ENCODE measurements around the gene IFT88. TPM values are rescaled to one million over a fixed set of nuclear protein-coding genes. Genes with fewer than 3 reads are reported as not detected.
"Not testable (repeated sequence)": the region's sequence is repeated elsewhere in the genome, so short reads cannot be mapped to it uniquely, and the experiment has no call there.

The IFT88 gene
- total and polyA plus RNA-seq, 2 donors: 12.6 to 18.2 TPM

DNA sequence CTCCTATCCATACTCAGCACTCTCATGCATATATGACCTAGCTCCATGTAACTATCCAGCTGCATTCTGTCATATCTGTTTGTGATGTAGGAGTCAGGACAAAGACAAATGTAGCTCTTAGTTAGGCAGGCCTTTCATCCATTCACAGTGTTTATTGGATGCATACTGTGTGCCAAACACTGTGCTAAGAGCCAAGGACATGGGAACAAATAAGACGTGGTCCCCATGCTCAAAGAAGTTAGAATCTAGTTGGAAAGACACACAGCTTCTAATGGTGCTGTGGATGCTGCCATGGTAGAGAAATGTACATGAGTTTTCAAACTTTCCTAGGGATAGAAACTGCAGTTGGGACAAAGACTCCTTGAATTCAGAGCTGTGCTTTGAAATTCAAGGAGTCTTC, 104.8 kb downstream of the IFT88 start:
- Histone ChIP-seq H3K4me1 (ENCODE audit: control insufficient read depth in 2 of 2, insufficient read depth in 2 of 2, low read length in 2 of 2) (peaks cover 0 to 4% of the 10 kb centered on the region in 2 donors), H3K36me3 (ENCODE audit: control insufficient read depth in 2 of 2, insufficient read depth in 2 of 2, low read length in 1 of 2) (peaks cover 3% of the 10 kb centered on the region in 2 donors), H3K27ac (ENCODE audit: low read depth in 1 of 2, low read length in 1 of 2) (no peak overlapping the region), H3K27me3 (ENCODE audit: control insufficient read depth in 2 of 2, insufficient read depth in 1 of 2, low read length in 1 of 2) (no peaks in the 10 kb centered on the region), H3K4me3 (ENCODE audit: low read length in 2 of 2) (no peak overlapping the region), H3K9me3 (ENCODE audit: control insufficient read depth in 2 of 2, insufficient read depth in 1 of 2, low read length in 1 of 2) (no peaks in the 10 kb centered on the region)
- no peak for DNase-seq (ENCODE audit: low read depth in 6 of 9, low spot score in 9 of 9)
- WGBS: 98% methylated on average over 1 of the region's 1 CpG

DNA sequence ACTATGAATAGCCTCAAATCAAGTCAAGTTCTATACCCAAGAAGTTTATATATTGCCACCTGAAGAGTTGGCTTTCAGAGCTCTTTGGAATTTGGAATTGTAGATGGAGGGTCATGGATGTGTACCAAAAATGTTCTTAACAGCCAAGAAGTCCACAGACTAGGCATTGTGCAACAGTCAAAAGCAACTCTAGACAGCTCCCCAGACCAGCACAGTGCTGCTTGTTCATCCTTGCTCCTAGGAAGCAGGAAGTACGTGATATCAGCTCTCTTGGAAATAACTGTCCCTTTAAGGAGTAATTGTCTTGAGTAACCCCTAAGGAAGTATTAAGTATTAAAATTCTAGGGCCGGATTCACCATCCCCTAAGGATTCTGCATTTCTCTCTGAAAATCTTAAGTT, 105.8 kb downstream of the IFT88 start:
- 98% methylated on average over 2 of the region's 2 CpGs for WGBS
- no peaks in the 10 kb centered on the region for H3K27me3 ChIP-seq (ENCODE audit: control insufficient read depth in 2 of 2, insufficient read depth in 1 of 2, low read length in 1 of 2)
- peaks cover 3% of the 10 kb centered on the region in 2 donors for H3K36me3 ChIP-seq (ENCODE audit: control insufficient read depth in 2 of 2, insufficient read depth in 2 of 2, low read length in 1 of 2)
- no peak overlapping the region for H3K27ac ChIP-seq (ENCODE audit: low read depth in 1 of 2, low read length in 1 of 2)
- DNase-seq (ENCODE audit: low read depth in 6 of 9, low spot score in 9 of 9): no peak
- H3K4me3 ChIP-seq (ENCODE audit: low read length in 2 of 2): no peak overlapping the region
- H3K4me1 ChIP-seq (ENCODE audit: control insufficient read depth in 2 of 2, insufficient read depth in 2 of 2, low read length in 2 of 2): peaks cover 0 to 4% of the 10 kb centered on the region in 2 donors
- H3K9me3 ChIP-seq (ENCODE audit: control insufficient read depth in 2 of 2, insufficient read depth in 1 of 2, low read length in 1 of 2): no peaks in the 10 kb centered on the region

DNA sequence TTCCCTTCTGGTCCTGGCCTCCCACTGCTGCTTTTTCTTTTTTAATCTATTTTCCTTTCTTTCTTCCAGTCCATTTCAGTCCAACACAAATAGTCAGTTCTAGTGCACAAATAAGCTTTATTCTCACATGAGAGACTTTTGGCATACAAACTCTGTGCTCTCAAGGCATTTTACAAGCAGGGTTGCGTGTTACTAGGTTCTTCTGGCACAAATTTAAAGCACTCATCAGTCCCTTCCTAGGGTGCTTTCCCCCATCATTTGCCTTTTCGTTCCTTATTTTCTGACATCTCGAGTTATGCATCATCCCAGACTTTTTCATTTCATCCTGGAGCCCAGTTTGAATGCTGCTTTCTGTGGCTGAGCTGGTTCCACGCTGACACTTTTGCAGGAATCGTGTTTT, 106.8 kb downstream of the IFT88 start:
- Histone ChIP-seq H3K27ac (ENCODE audit: low read depth in 1 of 2, low read length in 1 of 2) (no peak overlapping the region), H3K27me3 (ENCODE audit: control insufficient read depth in 2 of 2, insufficient read depth in 1 of 2, low read length in 1 of 2) (no peaks in the 10 kb centered on the region), H3K4me3 (ENCODE audit: low read length in 2 of 2) (no peak overlapping the region), H3K9me3 (ENCODE audit: control insufficient read depth in 2 of 2, insufficient read depth in 1 of 2, low read length in 1 of 2) (no peaks in the 10 kb centered on the region), H3K4me1 (ENCODE audit: control insufficient read depth in 2 of 2, insufficient read depth in 2 of 2, low read length in 2 of 2) (peaks cover 0 to under 1% of the 10 kb centered on the region in 2 donors), H3K36me3 (ENCODE audit: control insufficient read depth in 2 of 2, insufficient read depth in 2 of 2, low read length in 1 of 2) (peaks cover 0 to 3% of the 10 kb centered on the region in 2 donors)
- 97% methylated on average over 5 of the region's 5 CpGs for WGBS
- DNase-seq (ENCODE audit: low read depth in 6 of 9, low spot score in 9 of 9): no peak

DNA sequence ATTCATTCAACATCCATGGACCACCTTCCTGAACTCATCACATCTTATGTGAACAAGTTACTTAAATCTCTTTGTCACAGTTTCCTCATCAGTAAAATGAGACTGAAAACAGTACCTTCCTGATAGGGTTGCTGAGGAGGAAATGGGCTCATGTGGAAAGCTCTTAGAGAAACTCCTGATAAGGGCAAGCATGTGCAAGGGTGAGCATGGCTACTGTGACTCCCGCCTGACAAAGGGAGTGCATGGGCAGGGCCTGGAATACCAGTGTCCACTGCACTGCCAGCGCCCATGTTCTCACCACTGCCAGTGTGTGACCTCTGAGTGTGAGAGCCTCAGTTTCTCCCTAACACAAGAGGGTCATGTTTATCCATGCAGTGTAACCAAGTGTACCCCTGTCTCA, 109.3 kb downstream of the IFT88 start:
- Histone ChIP-seq H3K36me3 (ENCODE audit: control insufficient read depth in 2 of 2, insufficient read depth in 2 of 2, low read length in 1 of 2) (peaks cover 0 to 3% of the 10 kb centered on the region in 2 donors), H3K9me3 (ENCODE audit: control insufficient read depth in 2 of 2, insufficient read depth in 1 of 2, low read length in 1 of 2) (no peaks in the 10 kb centered on the region), H3K4me3 (ENCODE audit: low read length in 2 of 2) (no peak overlapping the region), H3K4me1 (ENCODE audit: control insufficient read depth in 2 of 2, insufficient read depth in 2 of 2, low read length in 2 of 2) (no peaks in the 10 kb centered on the region), H3K27me3 (ENCODE audit: control insufficient read depth in 2 of 2, insufficient read depth in 1 of 2, low read length in 1 of 2) (no peaks in the 10 kb centered on the region), H3K27ac (ENCODE audit: low read depth in 1 of 2, low read length in 1 of 2) (no peak overlapping the region)
- 95% methylated on average over 2 of the region's 2 CpGs for WGBS
- no peak for DNase-seq (ENCODE audit: low read depth in 6 of 9, low spot score in 9 of 9)

DNA sequence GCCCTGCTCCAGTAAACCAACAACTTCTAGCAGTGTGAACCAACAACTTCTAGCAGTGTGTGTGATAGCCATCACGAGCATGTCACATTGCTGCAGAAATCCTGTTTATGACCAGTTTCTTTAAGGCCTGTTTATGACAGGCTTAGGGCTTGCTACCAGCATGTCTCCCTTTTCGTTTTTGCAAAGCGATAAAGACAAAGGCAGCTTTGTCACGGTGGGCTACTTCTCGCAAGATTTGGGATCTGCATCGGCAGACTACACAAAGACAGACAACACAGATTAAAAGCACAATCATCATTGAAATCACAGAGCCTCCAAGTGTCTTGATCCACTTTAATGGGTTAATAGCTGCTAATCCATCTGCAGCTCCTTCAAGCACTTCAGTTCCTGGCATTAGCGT, 111.6 kb downstream of the IFT88 start:
- not testable (repeated sequence) for H3K27me3 ChIP-seq (ENCODE audit: control insufficient read depth in 2 of 2, insufficient read depth in 1 of 2, low read length in 1 of 2); DNase-seq (ENCODE audit: low read depth in 6 of 9, low spot score in 9 of 9); H3K36me3 ChIP-seq (ENCODE audit: control insufficient read depth in 2 of 2, insufficient read depth in 2 of 2, low read length in 1 of 2); H3K27ac ChIP-seq (ENCODE audit: low read depth in 1 of 2, low read length in 1 of 2); H3K4me3 ChIP-seq (ENCODE audit: low read length in 2 of 2); H3K9me3 ChIP-seq (ENCODE audit: control insufficient read depth in 2 of 2, insufficient read depth in 1 of 2, low read length in 1 of 2); H3K4me1 ChIP-seq (ENCODE audit: control insufficient read depth in 2 of 2, insufficient read depth in 2 of 2, low read length in 2 of 2)
- 79% methylated on average over 7 of the region's 7 CpGs for WGBS

DNA sequence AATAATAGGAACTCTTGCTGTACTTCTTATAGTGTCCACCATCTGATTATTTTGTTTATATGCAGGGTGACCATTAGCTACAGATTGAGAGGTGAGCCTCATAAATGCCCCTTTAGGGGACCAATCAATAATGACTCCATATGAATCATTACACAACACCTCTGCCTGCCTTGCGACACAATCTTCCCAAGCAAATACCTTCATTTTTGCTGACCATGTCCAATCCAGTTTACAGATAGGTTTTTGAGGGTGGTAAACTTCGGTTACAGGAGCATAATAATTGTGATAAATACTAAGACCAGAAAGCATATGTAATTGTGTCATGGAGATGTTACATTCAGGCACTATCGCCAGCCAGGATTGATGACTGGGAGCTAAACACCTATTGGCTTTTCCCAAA, 112.9 kb downstream of the IFT88 start:
- Histone ChIP-seq H3K36me3 (ENCODE audit: control insufficient read depth in 2 of 2, insufficient read depth in 2 of 2, low read length in 1 of 2) (peaks cover 0 to 2% of the 10 kb centered on the region in 2 donors), H3K9me3 (ENCODE audit: control insufficient read depth in 2 of 2, insufficient read depth in 1 of 2, low read length in 1 of 2) (no peaks in the 10 kb centered on the region), H3K27ac (ENCODE audit: low read depth in 1 of 2, low read length in 1 of 2) (no peak overlapping the region), H3K4me3 (ENCODE audit: low read length in 2 of 2) (no peak overlapping the region), H3K4me1 (ENCODE audit: control insufficient read depth in 2 of 2, insufficient read depth in 2 of 2, low read length in 2 of 2) (no peaks in the 10 kb centered on the region), H3K27me3 (ENCODE audit: control insufficient read depth in 2 of 2, insufficient read depth in 1 of 2, low read length in 1 of 2) (no peaks in the 10 kb centered on the region)
- WGBS: 82% methylated on average over 3 of the region's 3 CpGs
- no peak for DNase-seq (ENCODE audit: low read depth in 6 of 9, low spot score in 9 of 9)

DNA sequence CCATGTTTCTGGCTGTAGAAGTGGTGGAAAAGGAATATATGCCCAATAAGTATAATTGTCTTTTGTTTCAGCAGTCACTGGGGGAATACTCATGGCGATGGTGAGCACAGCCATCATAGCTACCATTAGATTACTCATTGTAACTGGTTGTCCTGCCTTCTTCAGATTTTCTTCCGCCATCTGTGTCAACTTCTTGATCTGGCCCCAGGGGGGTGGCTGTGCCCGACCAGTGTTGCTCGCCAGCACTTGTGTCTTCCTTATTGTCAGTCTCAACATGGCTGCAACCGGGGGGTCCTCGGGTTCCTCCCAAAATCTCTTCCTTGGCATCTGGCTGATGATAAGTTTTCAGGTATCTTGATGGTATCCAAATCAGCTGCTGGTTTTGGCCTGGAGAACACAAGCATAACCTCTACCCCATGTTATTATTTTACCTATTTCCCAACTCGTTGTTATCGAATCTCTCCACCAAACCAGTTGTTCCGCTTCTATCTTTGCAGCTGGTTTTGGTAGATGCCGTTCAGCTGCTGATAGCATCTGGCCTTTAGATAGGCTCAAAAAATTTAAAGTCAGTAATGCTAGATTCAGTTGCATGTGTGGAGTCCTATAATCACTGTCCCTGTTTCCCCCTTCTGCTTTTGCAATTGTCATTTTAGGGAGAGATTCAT, 113.6 kb downstream of the IFT88 start:
- Histone ChIP-seq H3K36me3 (ENCODE audit: control insufficient read depth in 2 of 2, insufficient read depth in 2 of 2, low read length in 1 of 2) (no peaks in the 10 kb centered on the region), H3K4me1 (ENCODE audit: control insufficient read depth in 2 of 2, insufficient read depth in 2 of 2, low read length in 2 of 2) (no peaks in the 10 kb centered on the region), H3K4me3 (ENCODE audit: low read length in 2 of 2) (no peak overlapping the region), H3K27me3 (ENCODE audit: control insufficient read depth in 2 of 2, insufficient read depth in 1 of 2, low read length in 1 of 2) (no peaks in the 10 kb centered on the region), H3K9me3 (ENCODE audit: control insufficient read depth in 2 of 2, insufficient read depth in 1 of 2, low read length in 1 of 2) (no peaks in the 10 kb centered on the region), H3K27ac (ENCODE audit: low read depth in 1 of 2, low read length in 1 of 2) (no peak overlapping the region)
- no peak for DNase-seq (ENCODE audit: low read depth in 6 of 9, low spot score in 9 of 9)
- WGBS: 98% methylated on average over 10 of the region's 10 CpGs

DNA sequence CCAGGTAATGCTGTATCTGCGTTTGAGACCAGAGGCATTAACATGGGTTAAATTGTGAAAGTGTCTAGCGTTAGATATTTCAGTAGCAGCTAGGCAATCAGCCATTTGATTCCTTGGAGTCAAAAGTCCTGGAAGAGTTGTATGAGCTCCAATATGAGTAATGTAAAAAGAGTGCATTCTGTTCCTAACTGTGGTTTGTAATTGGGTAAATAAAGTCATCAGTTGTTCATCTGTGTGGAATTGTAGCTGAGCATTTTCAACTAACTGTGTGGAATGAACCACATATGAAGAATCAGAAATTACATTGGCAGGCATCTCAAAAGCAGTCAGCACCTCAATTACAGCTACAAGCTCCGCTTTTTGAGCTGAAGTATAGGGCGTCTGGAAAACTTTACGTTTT, 114.5 kb downstream of the IFT88 start:
- not testable (repeated sequence) for H3K27me3 ChIP-seq (ENCODE audit: control insufficient read depth in 2 of 2, insufficient read depth in 1 of 2, low read length in 1 of 2); DNase-seq (ENCODE audit: low read depth in 6 of 9, low spot score in 9 of 9); H3K9me3 ChIP-seq (ENCODE audit: control insufficient read depth in 2 of 2, insufficient read depth in 1 of 2, low read length in 1 of 2); H3K36me3 ChIP-seq (ENCODE audit: control insufficient read depth in 2 of 2, insufficient read depth in 2 of 2, low read length in 1 of 2); H3K27ac ChIP-seq (ENCODE audit: low read depth in 1 of 2, low read length in 1 of 2); H3K4me1 ChIP-seq (ENCODE audit: control insufficient read depth in 2 of 2, insufficient read depth in 2 of 2, low read length in 2 of 2); H3K4me3 ChIP-seq (ENCODE audit: low read length in 2 of 2)
- 84% methylated on average over 5 of the region's 5 CpGs for WGBS

DNA sequence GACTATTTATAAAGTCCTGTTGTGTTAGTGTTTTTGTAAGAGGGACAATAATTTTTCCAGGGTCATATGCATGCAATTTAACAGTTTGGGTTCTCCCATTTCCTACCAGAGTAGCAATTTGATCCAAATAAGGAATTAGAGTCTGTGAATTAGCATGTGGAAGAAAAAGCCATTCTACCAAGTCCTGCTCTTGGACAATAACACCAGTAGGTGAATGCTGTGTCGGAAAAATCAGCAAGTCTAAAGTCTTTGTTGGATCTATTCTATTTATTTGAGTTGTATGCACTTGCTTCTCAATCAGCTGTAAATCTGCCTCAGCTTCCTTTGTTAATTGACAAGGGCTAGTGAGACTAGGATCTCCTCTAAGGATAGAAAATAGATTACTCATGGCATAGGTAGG, 115.1 kb downstream of the IFT88 start:
- no peak overlapping the region for H3K27ac ChIP-seq (ENCODE audit: low read depth in 1 of 2, low read length in 1 of 2)
- no peaks in the 10 kb centered on the region for H3K36me3 ChIP-seq (ENCODE audit: control insufficient read depth in 2 of 2, insufficient read depth in 2 of 2, low read length in 1 of 2)
- WGBS: 100% methylated on average over 1 of the region's 1 CpG
- H3K4me1 ChIP-seq (ENCODE audit: control insufficient read depth in 2 of 2, insufficient read depth in 2 of 2, low read length in 2 of 2): no peaks in the 10 kb centered on the region
- DNase-seq (ENCODE audit: low read depth in 6 of 9, low spot score in 9 of 9): no peak
- no peaks in the 10 kb centered on the region for H3K9me3 ChIP-seq (ENCODE audit: control insufficient read depth in 2 of 2, insufficient read depth in 1 of 2, low read length in 1 of 2)
- no peak overlapping the region for H3K4me3 ChIP-seq (ENCODE audit: low read length in 2 of 2)
- H3K27me3 ChIP-seq (ENCODE audit: control insufficient read depth in 2 of 2, insufficient read depth in 1 of 2, low read length in 1 of 2): no peaks in the 10 kb centered on the region

Data from thymus (tissue), 11 donors.